A549 treated with ZK216348 at 1 μM for 4 hours (cell line): Measurements from ENCODE around the gene ECHDC1. TPM values are rescaled to one million over a fixed set of nuclear protein-coding genes. Genes with fewer than 3 reads are reported as not detected.

ENCODE experiments used
- total RNA-seq: library from RNA; stranded (reverse); fragments of 200-300 nt; extraction: Qiagen RNA extraction; gene quantifications from 5 replicates; pipeline ENCODE4 v1.2.3, GENCODE V29; 2022; ENCODE audit warnings: low read depth

Gene ECHDC1, protein sequence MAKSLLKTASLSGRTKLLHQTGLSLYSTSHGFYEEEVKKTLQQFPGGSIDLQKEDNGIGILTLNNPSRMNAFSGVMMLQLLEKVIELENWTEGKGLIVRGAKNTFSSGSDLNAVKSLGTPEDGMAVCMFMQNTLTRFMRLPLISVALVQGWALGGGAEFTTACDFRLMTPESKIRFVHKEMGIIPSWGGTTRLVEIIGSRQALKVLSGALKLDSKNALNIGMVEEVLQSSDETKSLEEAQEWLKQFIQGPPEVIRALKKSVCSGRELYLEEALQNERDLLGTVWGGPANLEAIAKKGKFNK
- total RNA-seq: 36.2 to 64.3 TPM (median 36.9 TPM) in 5 replicates

DNA sequence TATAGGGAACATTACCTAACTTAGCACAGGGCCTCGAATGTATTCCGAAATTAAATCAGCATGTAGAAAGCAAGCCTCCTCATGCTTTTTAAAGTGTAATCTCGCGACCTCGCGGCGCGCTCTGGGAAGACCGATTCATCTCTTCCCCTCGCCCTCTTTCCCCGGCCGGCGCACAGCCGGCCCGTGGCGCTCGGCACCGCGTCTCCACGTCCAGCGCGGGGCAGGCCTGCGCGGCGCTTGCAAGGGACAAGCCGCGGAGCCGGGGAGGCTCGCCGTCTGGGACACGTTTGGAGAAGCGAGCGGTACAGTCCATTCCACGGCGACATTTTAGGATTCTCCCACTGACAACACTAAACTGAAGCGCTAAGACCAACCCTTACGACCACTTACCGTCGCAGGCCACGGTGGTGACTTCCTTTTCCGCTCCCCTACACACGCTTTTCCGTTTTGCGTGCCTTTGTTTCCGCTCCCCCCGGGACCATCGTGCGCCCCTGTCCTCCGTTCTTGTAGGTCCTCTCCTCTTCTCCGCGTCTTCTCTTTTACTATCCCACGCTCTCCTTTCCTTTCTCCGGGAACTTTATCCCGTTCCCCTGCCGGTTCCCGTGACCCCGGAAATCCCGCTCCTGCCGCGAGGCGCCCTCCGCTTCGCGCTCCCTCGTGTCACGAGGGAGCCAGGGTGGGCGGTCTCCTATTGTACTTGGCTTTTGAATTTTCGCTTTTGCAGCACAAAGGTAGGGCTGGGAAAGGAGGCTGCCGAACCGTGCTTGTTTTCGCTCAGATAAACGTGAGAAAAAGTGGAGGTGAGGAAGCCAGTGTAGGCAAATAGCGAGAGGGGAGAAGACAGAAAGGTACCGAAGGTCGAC, at the start of gene ECHDC1:
TSS of gene ECHDC1 (minus strand) at position 664 of the 863 bp plus-strand sequence. CDS start 12,581 bp downstream, outside the sequence.

GRCh38 chr6:127266178-127266891, 77.1 kb downstream of the ECHDC1 start, which contains the start of gene RNF146:
Gene RNF146, plus strand, starts transcription at chr6:127266864. Its CDS starts 13,475 bp downstream, at chr6:127280339.

Other genes starting within 250 kb of the ECHDC1 start
- 74.6 to 135 TPM (median 86.5 TPM) in 5 replicates for gene RSPO3, start 224.9 kb downstream of the ECHDC1 start, total RNA-seq
- 7.6 to 11.1 TPM (median 10.5 TPM) in 5 replicates for gene RNF146, start 76.7 kb downstream of the ECHDC1 start, total RNA-seq
- 5.6 to 8.2 TPM (median 5.8 TPM) in 5 replicates for gene KIAA0408, start 115.8 kb upstream of the ECHDC1 start, total RNA-seq
- 0.22 TPM in 1 of 5 replicates, not detected in the others for gene C6orf58, start 233.6 kb upstream of the ECHDC1 start, total RNA-seq